ENCODE results near the gene MICA. TPM values are rescaled to one million over a fixed set of nuclear protein-coding genes. Genes with fewer than 3 reads are reported as not detected.
A peak's percentile ranks its signal among the peaks of the same experiment; 100 is the strongest.

MICA gene
- total RNA-seq, 1 experiment from 2014 or later, result 35.0 TPM

DNA sequence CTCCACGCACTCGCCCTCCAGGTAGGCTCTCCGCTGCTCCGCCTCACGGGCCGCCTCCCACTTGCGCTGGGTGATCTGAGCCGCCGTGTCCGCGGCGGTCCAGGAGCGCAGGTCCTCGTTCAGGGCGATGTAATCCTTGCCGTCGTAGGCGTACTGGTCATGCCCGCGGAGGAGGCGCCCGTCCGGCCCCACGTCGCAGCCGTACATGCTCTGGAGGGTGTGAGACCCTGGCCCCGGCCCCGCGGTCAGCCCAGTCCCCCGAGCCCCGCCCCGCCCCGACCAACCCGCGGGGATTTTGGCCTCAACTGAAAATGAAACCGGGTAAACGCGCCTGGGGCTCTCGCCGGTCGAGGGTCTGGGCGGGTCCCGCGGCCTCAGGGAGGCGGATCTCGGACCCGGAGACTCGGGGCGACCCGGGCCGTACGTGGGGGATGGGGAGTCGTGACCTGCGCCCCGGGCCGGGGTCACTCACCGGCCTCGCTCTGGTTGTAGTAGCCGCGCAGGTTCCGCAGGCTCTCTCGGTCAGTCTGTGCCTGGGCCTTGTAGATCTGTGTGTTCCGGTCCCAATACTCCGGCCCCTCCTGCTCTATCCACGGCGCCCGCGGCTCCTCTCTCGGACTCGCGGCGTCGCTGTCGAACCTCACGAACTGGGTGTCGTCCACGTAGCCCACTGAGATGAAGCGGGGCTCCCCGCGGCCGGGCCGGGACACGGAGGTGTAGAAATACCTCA is 47.0 kb upstream of the MICA start:
- Histone ChIP-seq H3K4me2 (ENCODE audit: low read length) (peak overlapping the region; percentile 91), H4K20me1 (ENCODE audit: low read length) (no peaks in the 10 kb centered on the region), H3K4me3 (ENCODE audit: low read length) (peak overlapping the region; percentile 87), H3K9me3 (ENCODE audit: low read length) (no peaks in the 10 kb centered on the region), H3K4me1 (ENCODE audit: insufficient read depth, low read length) (no peaks in the 10 kb centered on the region), H2AFZ (ENCODE audit: low read length) (peak overlapping the region; percentile 92), H3K36me3 (ENCODE audit: low read depth, low read length) (no peaks in the 10 kb centered on the region), H3K9me2 (replicated peaks; ENCODE audit: low read length) (no peaks in the 10 kb centered on the region), H3K27me3 (ENCODE audit: low read length) (no peaks in the 10 kb centered on the region), H3K79me2 (ENCODE audit: low read length) (no peaks in the 10 kb centered on the region), H3K27ac (ENCODE audit: low read length) (no peak overlapping the region), H3K9ac (ENCODE audit: low read length) (peak overlapping the region; percentile 48), H3F3A (ENCODE audit: low read length, unreplicated experiment) (no peaks in the 10 kb centered on the region)
- POLR2A ChIA-PET (ENCODE audit: unreplicated experiment), result no interaction called here
- intact Hi-C loops (cut with micrococcal nuclease), result loop anchor here (5.0 kb wide), 1 partner anchor 84 kb away; the partner anchor contains the start of gene HLA-C
- CTCF ChIA-PET, result no interaction called here
- BruUV-seq (replicated peaks), result no TSS peak
- peak; percentile 72 for ATAC-seq
- DNase-seq, result peak; percentile 9
- TF ChIP-seq, protein P1, sequence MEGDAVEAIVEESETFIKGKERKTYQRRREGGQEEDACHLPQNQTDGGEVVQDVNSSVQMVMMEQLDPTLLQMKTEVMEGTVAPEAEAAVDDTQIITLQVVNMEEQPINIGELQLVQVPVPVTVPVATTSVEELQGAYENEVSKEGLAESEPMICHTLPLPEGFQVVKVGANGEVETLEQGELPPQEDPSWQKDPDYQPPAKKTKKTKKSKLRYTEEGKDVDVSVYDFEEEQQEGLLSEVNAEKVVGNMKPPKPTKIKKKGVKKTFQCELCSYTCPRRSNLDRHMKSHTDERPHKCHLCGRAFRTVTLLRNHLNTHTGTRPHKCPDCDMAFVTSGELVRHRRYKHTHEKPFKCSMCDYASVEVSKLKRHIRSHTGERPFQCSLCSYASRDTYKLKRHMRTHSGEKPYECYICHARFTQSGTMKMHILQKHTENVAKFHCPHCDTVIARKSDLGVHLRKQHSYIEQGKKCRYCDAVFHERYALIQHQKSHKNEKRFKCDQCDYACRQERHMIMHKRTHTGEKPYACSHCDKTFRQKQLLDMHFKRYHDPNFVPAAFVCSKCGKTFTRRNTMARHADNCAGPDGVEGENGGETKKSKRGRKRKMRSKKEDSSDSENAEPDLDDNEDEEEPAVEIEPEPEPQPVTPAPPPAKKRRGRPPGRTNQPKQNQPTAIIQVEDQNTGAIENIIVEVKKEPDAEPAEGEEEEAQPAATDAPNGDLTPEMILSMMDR (conservative IDR thresholded peaks at IDR 0.05; ENCODE audit: low read depth, low read length), result no peak
- no peak for TF ChIP-seq EZH2phosphoT487 (IDR thresholded peaks at IDR 0.05; ENCODE audit: borderline replicate concordance, low read length)
- no peak for TF ChIP-seq EZH2 (IDR thresholded peaks at IDR 0.05; ENCODE audit: low read length, unreplicated experiment)

DNA sequence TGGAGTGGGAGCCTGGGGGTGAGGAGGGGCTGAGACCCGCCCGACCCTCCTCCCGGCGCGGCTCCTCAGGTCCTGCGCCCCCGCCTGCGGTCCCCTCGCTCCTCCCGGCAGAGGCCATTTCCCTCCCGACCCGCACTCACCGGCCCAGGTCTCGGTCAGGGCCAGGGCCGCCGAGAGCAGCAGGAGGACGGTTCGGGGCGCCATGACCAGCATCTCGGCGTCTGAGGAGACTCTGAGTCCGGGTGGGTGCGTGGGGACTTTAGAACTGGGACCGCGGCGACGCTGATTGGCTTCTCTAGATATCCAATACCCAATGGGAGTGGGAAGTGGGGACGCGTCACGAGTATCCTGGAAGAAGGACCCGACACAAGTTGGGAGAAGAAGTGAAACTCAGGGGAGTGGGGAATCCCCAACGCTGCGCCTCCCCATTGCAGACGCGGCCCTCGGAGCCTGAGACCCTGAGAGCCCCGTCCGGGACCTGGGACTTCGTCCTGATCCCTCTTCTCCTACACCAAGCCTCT is 46.4 kb upstream of the MICA start, which contains the start of gene HLA-B:
Gene HLA-B (minus strand): TSS at position 234 of the 521 bp plus-strand sequence. CDS start 21 bp downstream, at position 213.
- H3F3A ChIP-seq (ENCODE audit: low read length, unreplicated experiment), result no peaks in the 10 kb centered on the region
- peak within 1 kb of the TSS; percentile 92 for H2AFZ ChIP-seq (ENCODE audit: low read length)
- peak; percentile 92 for ATAC-seq

More for the DNA sequence above, 46.4 kb upstream of the MICA start, which contains the start of gene HLA-B:
- Histone ChIP-seq H3K4me1 (ENCODE audit: insufficient read depth, low read length) (no peaks in the 10 kb centered on the region), H3K9me2 (replicated peaks; ENCODE audit: low read length) (no peaks in the 10 kb centered on the region), H3K79me2 (ENCODE audit: low read length) (no peaks in the 10 kb centered on the region), H3K4me3 (ENCODE audit: low read length) (peak within 1 kb of the TSS; percentile 87), H3K27ac (ENCODE audit: low read length) (no peak within 1 kb of the TSS), H3K4me2 (ENCODE audit: low read length) (peak within 1 kb of the TSS; percentile 91), H4K20me1 (ENCODE audit: low read length) (no peaks in the 10 kb centered on the region), H3K36me3 (ENCODE audit: low read depth, low read length) (no peaks in the 10 kb centered on the region), H3K9ac (ENCODE audit: low read length) (peak within 1 kb of the TSS; percentile 48), H3K27me3 (ENCODE audit: low read length) (peaks cover 4% of the 10 kb centered on the region; the same call in 1 of the 2 replicates), H3K9me3 (ENCODE audit: low read length) (no peaks in the 10 kb centered on the region)
- DNase-seq, result peak; percentile 62
- CTCF ChIA-PET, result no interaction called here
- intact Hi-C loops (cut with micrococcal nuclease), result loop anchor here (5.0 kb wide), 1 partner anchor 85 kb away; the partner anchor contains the start of gene HLA-C
- BruUV-seq (replicated peaks), result no TSS peak
- POLR2A ChIA-PET (ENCODE audit: unreplicated experiment), result no interaction called here
- TF ChIP-seq EZH2 (IDR thresholded peaks at IDR 0.05; ENCODE audit: low read length, unreplicated experiment) (no peak), EZH2phosphoT487 (IDR thresholded peaks at IDR 0.05; ENCODE audit: borderline replicate concordance, low read length) (no peak)
- TF ChIP-seq, protein P1 (conservative IDR thresholded peaks at IDR 0.05; ENCODE audit: low read depth, low read length), result no peak
